Measurements from ENCODE around the gene ALDH1A1. TPM values are rescaled to one million over a fixed set of nuclear protein-coding genes. Genes with fewer than 3 reads are reported as not detected.

The ALDH1A1 gene
- total and polyA plus RNA-seq, 3 donors from 2014 or later: 307 to 474 (median 337) TPM

DNA sequence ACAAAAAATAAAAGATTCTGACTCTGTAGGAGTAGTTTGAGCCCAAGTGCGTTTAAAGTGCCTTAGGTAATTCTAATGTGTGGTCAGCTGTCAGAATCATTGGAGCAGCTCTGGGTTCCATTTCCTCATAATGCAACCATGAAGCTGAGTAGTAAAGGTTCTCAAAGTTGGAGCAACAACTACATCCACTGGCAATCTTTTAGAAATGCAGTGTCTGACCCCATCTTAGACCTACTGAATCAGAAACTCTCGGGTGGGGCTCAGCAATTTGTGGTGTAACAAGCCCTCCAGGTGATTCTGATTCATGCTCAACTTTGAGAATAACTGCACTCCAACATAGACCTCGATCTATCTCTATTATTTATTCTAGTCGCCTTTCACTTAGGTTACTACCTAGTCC, 7.6 kb upstream of the ALDH1A1 start:
- Histone ChIP-seq H3K27ac (no peak overlapping the region), H3K36me3 (ENCODE audit: low read depth, missing control alignments) (no peaks in the 10 kb centered on the region), H3K27me3 (no peaks in the 10 kb centered on the region), H3K4me3 (no peak overlapping the region), H3K4me1 (peaks cover under 1% of the 10 kb centered on the region), H3K9me3 (no peaks in the 10 kb centered on the region)
- DNase-seq: no peak
- TF ChIP-seq, protein P1, sequence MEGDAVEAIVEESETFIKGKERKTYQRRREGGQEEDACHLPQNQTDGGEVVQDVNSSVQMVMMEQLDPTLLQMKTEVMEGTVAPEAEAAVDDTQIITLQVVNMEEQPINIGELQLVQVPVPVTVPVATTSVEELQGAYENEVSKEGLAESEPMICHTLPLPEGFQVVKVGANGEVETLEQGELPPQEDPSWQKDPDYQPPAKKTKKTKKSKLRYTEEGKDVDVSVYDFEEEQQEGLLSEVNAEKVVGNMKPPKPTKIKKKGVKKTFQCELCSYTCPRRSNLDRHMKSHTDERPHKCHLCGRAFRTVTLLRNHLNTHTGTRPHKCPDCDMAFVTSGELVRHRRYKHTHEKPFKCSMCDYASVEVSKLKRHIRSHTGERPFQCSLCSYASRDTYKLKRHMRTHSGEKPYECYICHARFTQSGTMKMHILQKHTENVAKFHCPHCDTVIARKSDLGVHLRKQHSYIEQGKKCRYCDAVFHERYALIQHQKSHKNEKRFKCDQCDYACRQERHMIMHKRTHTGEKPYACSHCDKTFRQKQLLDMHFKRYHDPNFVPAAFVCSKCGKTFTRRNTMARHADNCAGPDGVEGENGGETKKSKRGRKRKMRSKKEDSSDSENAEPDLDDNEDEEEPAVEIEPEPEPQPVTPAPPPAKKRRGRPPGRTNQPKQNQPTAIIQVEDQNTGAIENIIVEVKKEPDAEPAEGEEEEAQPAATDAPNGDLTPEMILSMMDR (IDR thresholded peaks at IDR 0.05): no peak
- intact Hi-C loops (cut with DNase I; ENCODE audit: low total_unique reads): no loop called here
- 81 to 89% methylated on average over 4 of the region's 4 CpGs for WGBS, 2 donors

DNA sequence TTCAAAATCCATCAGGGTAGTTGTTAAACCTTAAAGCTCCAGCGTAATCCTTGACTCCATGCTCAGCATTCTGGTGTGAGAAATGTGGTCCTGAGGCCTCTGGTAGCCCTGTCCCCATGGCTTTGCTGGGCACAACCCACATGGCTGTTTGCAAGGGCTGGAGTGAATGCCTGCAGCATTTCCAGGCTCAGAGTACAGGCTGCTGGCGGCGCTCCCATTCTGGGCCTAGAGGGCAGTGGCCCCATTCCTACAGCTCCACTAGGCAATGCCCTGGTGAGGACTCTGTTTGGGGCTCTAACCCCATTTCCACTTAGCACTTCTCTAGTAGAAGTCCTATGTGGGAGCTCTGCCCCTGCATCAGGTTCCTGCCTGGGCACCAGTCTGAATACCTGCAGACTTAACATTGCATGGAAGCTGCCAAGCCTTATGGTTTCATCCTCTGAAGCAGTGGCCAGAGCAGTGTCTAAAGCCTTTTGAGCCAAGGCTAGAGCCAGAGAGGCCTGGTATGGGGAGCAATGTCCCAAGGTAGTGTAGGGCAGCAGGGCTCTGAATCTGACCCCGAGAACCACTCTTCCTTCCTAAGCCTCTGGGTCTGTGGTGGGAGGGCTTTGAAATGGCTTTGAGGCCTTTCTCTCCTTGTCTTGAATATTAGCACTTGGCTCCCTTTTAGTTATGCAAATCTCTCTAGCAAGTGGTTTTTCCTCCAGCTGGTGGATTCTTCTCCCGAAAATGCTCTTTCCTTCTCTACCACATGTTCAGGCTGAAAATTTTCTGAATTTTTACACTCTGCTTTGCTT, 5.8 kb upstream of the ALDH1A1 start:
- H3K9me3 ChIP-seq: no peaks in the 10 kb centered on the region
- no peak for TF ChIP-seq POLR2A (IDR thresholded peaks at IDR 0.05)
- TF ChIP-seq, protein P1 (IDR thresholded peaks at IDR 0.05): no peak
- no peak for DNase-seq
- WGBS, 2 donors: 92% methylated on average over 5 of the region's 5 CpGs
- H3K4me1 ChIP-seq: peaks cover 17% of the 10 kb centered on the region
- intact Hi-C loops (cut with DNase I; ENCODE audit: low total_unique reads): no loop called here
- no peak overlapping the region for H3K27ac ChIP-seq
- H3K27me3 ChIP-seq: no peaks in the 10 kb centered on the region
- no peak overlapping the region for H3K4me3 ChIP-seq
- H3K36me3 ChIP-seq (ENCODE audit: low read depth, missing control alignments): no peaks in the 10 kb centered on the region

DNA sequence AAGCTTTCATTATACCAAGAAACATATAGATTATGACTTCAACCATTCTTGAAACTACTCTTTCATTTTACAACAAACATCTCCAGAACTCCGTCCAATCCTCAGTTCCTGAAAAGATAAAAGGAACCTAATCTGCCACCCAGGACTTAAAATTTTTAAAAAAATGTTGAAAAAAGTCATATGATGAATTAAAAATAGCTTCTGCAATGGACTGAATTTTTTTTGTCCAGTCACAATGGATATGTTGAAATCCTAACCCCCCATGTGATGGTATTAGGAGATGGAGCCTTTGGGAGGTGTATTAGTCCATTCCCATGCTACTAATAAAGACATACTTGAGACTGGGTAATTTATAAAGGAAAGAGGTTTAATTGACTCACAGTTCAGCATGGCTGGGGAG, 2.7 kb upstream of the ALDH1A1 start:
- no peak for DNase-seq
- Histone ChIP-seq H3K9me3 (no peaks in the 10 kb centered on the region), H3K27me3 (no peaks in the 10 kb centered on the region), H3K4me3 (no peak overlapping the region), H3K36me3 (ENCODE audit: low read depth, missing control alignments) (no peaks in the 10 kb centered on the region), H3K27ac (peak overlapping the region in 1 of 2 donors; percentile 78), H3K4me1 (peaks cover 17% of the 10 kb centered on the region)
- intact Hi-C loops (cut with DNase I; ENCODE audit: low total_unique reads): no loop called here
- TF ChIP-seq, protein P1 (IDR thresholded peaks at IDR 0.05): no peak
- TF ChIP-seq POLR2A (IDR thresholded peaks at IDR 0.05): no peak
- 56 to 68% methylated on average over 1 of the region's 1 CpG for WGBS, 2 donors

DNA sequence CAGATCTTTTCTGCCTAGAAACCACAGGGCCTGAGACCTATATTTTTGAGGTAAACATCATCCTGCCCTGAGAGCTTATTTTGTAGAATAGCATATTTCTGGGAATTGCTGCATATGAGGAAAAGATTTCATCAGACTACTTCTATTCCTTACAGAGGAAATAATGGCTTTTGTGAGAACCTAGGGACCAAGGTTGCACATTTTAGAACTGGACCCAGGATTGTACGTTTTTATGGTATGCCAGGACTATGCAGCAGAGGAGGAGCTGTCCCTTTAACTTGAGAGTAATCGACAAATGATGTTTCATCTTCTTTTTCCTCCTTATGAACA, 2.2 kb upstream of the ALDH1A1 start:
- H3K4me3 ChIP-seq: no peak overlapping the region
- intact Hi-C loops (cut with DNase I; ENCODE audit: low total_unique reads): no loop called here
- TF ChIP-seq POLR2A (IDR thresholded peaks at IDR 0.05): no peak
- TF ChIP-seq, protein P1 (IDR thresholded peaks at IDR 0.05): no peak
- H3K36me3 ChIP-seq (ENCODE audit: low read depth, missing control alignments): no peaks in the 10 kb centered on the region
- DNase-seq: no peak
- 40 to 60% methylated on average over 2 of the region's 2 CpGs for WGBS, 2 donors
- peak overlapping the region; percentile 75 to 78 for H3K27ac ChIP-seq
- H3K4me1 ChIP-seq: peaks cover 17% of the 10 kb centered on the region
- no peaks in the 10 kb centered on the region for H3K27me3 ChIP-seq
- no peaks in the 10 kb centered on the region for H3K9me3 ChIP-seq
